CD4-positive, alpha-beta T cell (primary cell): ENCODE measurements around the gene ETAA1. TPM values are rescaled to one million over a fixed set of nuclear protein-coding genes. Genes with fewer than 3 reads are reported as not detected.

ENCODE experiments used
- ATAC-seq: fragments of 200-7000 bp; cut with Tn5 transposase; one replicate; pipeline ENCODE4 v1.10.0; 2022; ENCODE audit warnings: mild to moderate bottlenecking; ENCODE audit not compliant: poor library complexity
- CTCF ChIA-PET: fragments of 350-600 bp; sonication (Branson Sonifier 250); formaldehyde crosslinking; loops from one replicate; lab custom pipeline; 2021; ENCODE audit warnings: antibody characterized with exemption, inconsistent platforms; lab: Charles Lee
- POLR2A ChIA-PET: fragments of 350-600 bp; sonication (Branson Sonifier 250); formaldehyde crosslinking; loops from one replicate; lab custom pipeline; 2021; ENCODE audit warnings: antibody characterized with exemption, inconsistent platforms; lab: Charles Lee
- DNase-seq, 14 experiments: peaks; one replicate each; pipeline ENCODE4 v3.0.0-alpha.2; 2013 to 2020; ENCODE audit warnings: mixed read lengths in 2 of 14
- H3K27ac ChIP-seq, 2 donors: one replicate each; pipeline versions ENCODE4 v1.5.1 to v1.7.0; 2013; ENCODE audit warnings: low read length in 2 of 2, low read depth in 1 of 2, mild to moderate bottlenecking in 1 of 2
- H3K27me3 ChIP-seq, 2 experiments: 1 replicate in 1 of 2; 2 replicates in 1 of 2; pipeline versions ENCODE4 v1.6.1 to v1.7.0; 2013; ENCODE audit warnings: low read length in 2 of 2, control low read depth in 1 of 2, mild to moderate bottlenecking in 1 of 2, moderate library complexity in 1 of 2; ENCODE audit not compliant: insufficient read depth in 2 of 2, control insufficient read depth in 1 of 2
- H3K36me3 ChIP-seq: one replicate; pipeline ENCODE4 v1.6.1; 2013; ENCODE audit warnings: low read length, control low read depth; ENCODE audit not compliant: insufficient read depth
- H3K4me1 ChIP-seq: one replicate; pipeline ENCODE4 v1.6.1; 2013; ENCODE audit warnings: low read length, control low read depth; ENCODE audit not compliant: insufficient read depth
- H3K4me3 ChIP-seq: one replicate; pipeline ENCODE4 v1.5.1; 2013; ENCODE audit warnings: mild to moderate bottlenecking, low read length, moderate library complexity
- H3K9me3 ChIP-seq, 2 experiments: 1 replicate in 1 of 2; 2 replicates in 1 of 2; pipeline versions ENCODE4 v1.6.1 to v1.7.0; 2013; ENCODE audit warnings: low read length in 2 of 2, mild to moderate bottlenecking in 2 of 2, control low read depth in 1 of 2, moderate library complexity in 1 of 2; ENCODE audit not compliant: control insufficient read depth in 1 of 2, insufficient read depth in 1 of 2
- H3K27ac Mint-ChIP-seq: one replicate; pipeline ENCODE4 v1.8.0; 2020; ENCODE audit warnings: mixed read lengths
- H3K27me3 Mint-ChIP-seq: one replicate; pipeline ENCODE4 v1.8.0; 2021; ENCODE audit warnings: mixed read lengths
- H3K36me3 Mint-ChIP-seq: one replicate; pipeline ENCODE4 v1.8.0; 2021; ENCODE audit warnings: low read depth, mixed read lengths
- H3K4me1 Mint-ChIP-seq: one replicate; pipeline ENCODE4 v1.8.0; 2021; ENCODE audit warnings: low read depth, mixed read lengths
- H3K4me3 Mint-ChIP-seq: one replicate; pipeline ENCODE4 v1.8.0; 2020; ENCODE audit warnings: mild to moderate bottlenecking, mixed read lengths
- H3K9me3 Mint-ChIP-seq: one replicate; pipeline ENCODE4 v1.8.0; 2020; ENCODE audit warnings: mixed read lengths
- intact Hi-C, 2 experiments: fragments of 100-400 bp; cut with DNase I in 1 of 2; cut with micrococcal nuclease in 1 of 2; formaldehyde crosslinking; loops; one replicate each; pipeline versions ENCODE4 v1.15.1 to v1.9.0; 2023 to 2025; cut with DNase I, micrococcal nuclease
- total RNA-seq, 174 experiments: library from RNA in 2 of 174; stranded (reverse) in 2 of 174; gene quantifications; one replicate each; pipeline ENCODE4 v1.2.3 and lab custom pipeline; 2021 to 2026
- TF ChIP-seq, protein P1 (sequence below): fragments of 200-600 bp; IDR thresholded peaks from one replicate; pipeline ENCODE4 v1.8.0; 2022; ENCODE audit warnings: antibody characterized with exemption, mild to moderate bottlenecking

ETAA1 gene
- total RNA-seq, 2 experiments from 2014 or later, result 9.6 to 10.4 TPM

DNA sequence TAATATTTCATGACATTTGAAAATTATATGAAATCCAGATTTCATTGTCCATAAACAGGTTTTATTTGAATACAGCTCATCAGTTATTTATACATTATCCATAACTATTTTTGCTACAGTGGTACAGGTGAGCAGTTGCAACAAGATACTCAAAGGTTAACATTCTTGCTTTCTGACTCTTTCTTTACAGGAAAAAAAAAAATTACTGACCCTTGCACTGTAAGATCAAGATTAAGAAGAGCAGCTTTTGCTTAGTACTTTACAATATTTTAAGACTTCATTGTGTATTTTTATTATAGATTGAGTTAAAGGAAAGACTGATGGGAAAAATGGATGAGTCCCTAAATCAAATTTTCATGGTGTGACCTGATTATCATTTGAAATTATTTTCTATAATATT, 11.2 kb downstream of the ETAA1 start:
- ATAC-seq (no peak), DNase-seq (no peak)
- Mint-ChIP-seq H3K27ac (no peak overlapping the region), H3K4me1 (peaks cover 18% of the 10 kb centered on the region), H3K9me3 (no peaks in the 10 kb centered on the region), H3K27me3 (no peaks in the 10 kb centered on the region), H3K4me3 (no peak overlapping the region), H3K36me3 (peaks cover 66% of the 10 kb centered on the region)
- Histone ChIP-seq H3K36me3 (peaks cover 22% of the 10 kb centered on the region), H3K9me3 (no peaks in the 10 kb centered on the region), H3K27me3 (no peaks in the 10 kb centered on the region), H3K27ac (no peak overlapping the region), H3K4me1 (no peaks in the 10 kb centered on the region), H3K4me3 (no peak overlapping the region)
- POLR2A ChIA-PET, result no interaction called here
- TF ChIP-seq, protein P1, sequence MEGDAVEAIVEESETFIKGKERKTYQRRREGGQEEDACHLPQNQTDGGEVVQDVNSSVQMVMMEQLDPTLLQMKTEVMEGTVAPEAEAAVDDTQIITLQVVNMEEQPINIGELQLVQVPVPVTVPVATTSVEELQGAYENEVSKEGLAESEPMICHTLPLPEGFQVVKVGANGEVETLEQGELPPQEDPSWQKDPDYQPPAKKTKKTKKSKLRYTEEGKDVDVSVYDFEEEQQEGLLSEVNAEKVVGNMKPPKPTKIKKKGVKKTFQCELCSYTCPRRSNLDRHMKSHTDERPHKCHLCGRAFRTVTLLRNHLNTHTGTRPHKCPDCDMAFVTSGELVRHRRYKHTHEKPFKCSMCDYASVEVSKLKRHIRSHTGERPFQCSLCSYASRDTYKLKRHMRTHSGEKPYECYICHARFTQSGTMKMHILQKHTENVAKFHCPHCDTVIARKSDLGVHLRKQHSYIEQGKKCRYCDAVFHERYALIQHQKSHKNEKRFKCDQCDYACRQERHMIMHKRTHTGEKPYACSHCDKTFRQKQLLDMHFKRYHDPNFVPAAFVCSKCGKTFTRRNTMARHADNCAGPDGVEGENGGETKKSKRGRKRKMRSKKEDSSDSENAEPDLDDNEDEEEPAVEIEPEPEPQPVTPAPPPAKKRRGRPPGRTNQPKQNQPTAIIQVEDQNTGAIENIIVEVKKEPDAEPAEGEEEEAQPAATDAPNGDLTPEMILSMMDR, result no peak
- intact Hi-C loops, result no loop called here
- CTCF ChIA-PET, result no interaction called here

DNA sequence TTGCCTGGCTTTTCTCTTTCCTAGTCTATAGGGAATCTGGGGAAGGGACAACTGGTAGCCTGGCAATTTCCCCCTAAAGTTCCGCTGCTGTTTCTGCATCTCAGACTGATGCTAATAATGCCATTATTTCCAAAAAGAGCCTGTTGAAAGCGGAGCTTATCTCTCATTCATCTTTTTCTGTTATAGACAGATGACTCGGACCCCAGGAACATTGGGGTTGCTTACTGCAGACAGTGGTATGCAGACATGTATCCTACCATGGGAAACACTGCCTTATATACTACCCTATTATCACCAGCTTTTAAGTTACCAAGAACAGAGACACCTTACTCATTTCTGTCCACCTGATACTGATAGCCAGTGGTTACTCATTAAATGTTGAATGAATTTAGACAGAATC, 15.3 kb downstream of the ETAA1 start:
- DNase-seq, result no peak
- CTCF ChIA-PET, result interaction anchor here (0.9 kb wide), 1 partner anchor 20 kb away, joined by 3 read pairs; no protein-coding TSS in a partner anchor
- H3K4me3 Mint-ChIP-seq, result no peak overlapping the region
- Histone ChIP-seq H3K9me3 (no peaks in the 10 kb centered on the region), H3K36me3 (no peaks in the 10 kb centered on the region), H3K27me3 (no peaks in the 10 kb centered on the region), H3K27ac (no peak overlapping the region), H3K4me1 (no peaks in the 10 kb centered on the region), H3K4me3 (no peak overlapping the region)
- no peaks in the 10 kb centered on the region for H3K4me1 Mint-ChIP-seq
- TF ChIP-seq, protein P1, result no peak
- intact Hi-C loops, result loop anchor here in 1 of 2 experiments (2.0 kb wide), 1 partner anchor 26 kb away; no protein-coding TSS in a partner anchor
- no peak for ATAC-seq
- no peaks in the 10 kb centered on the region for H3K9me3 Mint-ChIP-seq
- no peak overlapping the region for H3K27ac Mint-ChIP-seq
- H3K36me3 Mint-ChIP-seq, result peaks cover 35% of the 10 kb centered on the region
- POLR2A ChIA-PET, result no interaction called here
- no peaks in the 10 kb centered on the region for H3K27me3 Mint-ChIP-seq

DNA sequence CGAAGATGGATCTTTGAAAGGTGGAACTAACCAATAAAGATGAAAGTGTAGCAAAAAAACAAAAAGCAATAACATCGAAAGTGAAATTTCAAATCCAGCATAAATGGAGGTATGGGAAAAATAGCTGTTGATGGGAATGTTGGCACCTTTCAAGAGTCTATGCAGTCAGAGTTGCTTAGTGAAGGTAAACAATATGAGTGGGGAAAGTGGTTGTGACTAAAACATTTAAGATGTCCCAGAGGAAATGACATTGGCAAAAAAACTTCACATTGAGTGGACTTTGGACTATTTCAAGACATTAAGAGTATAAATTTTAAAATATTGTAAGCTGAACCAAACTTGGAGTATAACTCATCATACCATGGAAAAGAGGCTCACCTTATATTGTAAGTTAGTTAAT, 17.7 kb downstream of the ETAA1 start:
- no peaks in the 10 kb centered on the region for H3K4me1 Mint-ChIP-seq
- no peak for DNase-seq
- no peak overlapping the region for H3K27ac ChIP-seq
- H3K27ac Mint-ChIP-seq, result no peak overlapping the region
- CTCF ChIA-PET, result no interaction called here
- no peak for ATAC-seq
- H3K4me3 Mint-ChIP-seq, result no peak overlapping the region
- no peaks in the 10 kb centered on the region for H3K27me3 ChIP-seq
- H3K9me3 Mint-ChIP-seq, result no peaks in the 10 kb centered on the region
- H3K36me3 Mint-ChIP-seq, result peaks cover 19% of the 10 kb centered on the region
- H3K27me3 Mint-ChIP-seq, result no peaks in the 10 kb centered on the region
- POLR2A ChIA-PET, result no interaction called here
- TF ChIP-seq, protein P1, result no peak
- no peaks in the 10 kb centered on the region for H3K4me1 ChIP-seq
- H3K36me3 ChIP-seq, result no peaks in the 10 kb centered on the region
- no peaks in the 10 kb centered on the region for H3K9me3 ChIP-seq
- H3K4me3 ChIP-seq, result no peak overlapping the region
- intact Hi-C loops, result no loop called here
